Stimulated activated CD4-positive, alpha-beta T cell treated with anti-CD3 and anti-CD28 coated beads, Interleukin-1b, Interleukin-23, amount 100 ng/mL, for 24 hours (primary cell): Measurements from ENCODE around the gene LMAN1.

ENCODE experiments used
- DNase-seq, 4 experiments: peaks; one replicate each; pipeline ENCODE4 v3.0.0-alpha.2; 2020; ENCODE audit warnings: low read depth in 4 of 4, low spot score in 1 of 4

Gene LMAN1, protein sequence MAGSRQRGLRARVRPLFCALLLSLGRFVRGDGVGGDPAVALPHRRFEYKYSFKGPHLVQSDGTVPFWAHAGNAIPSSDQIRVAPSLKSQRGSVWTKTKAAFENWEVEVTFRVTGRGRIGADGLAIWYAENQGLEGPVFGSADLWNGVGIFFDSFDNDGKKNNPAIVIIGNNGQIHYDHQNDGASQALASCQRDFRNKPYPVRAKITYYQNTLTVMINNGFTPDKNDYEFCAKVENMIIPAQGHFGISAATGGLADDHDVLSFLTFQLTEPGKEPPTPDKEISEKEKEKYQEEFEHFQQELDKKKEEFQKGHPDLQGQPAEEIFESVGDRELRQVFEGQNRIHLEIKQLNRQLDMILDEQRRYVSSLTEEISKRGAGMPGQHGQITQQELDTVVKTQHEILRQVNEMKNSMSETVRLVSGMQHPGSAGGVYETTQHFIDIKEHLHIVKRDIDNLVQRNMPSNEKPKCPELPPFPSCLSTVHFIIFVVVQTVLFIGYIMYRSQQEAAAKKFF

DNA sequence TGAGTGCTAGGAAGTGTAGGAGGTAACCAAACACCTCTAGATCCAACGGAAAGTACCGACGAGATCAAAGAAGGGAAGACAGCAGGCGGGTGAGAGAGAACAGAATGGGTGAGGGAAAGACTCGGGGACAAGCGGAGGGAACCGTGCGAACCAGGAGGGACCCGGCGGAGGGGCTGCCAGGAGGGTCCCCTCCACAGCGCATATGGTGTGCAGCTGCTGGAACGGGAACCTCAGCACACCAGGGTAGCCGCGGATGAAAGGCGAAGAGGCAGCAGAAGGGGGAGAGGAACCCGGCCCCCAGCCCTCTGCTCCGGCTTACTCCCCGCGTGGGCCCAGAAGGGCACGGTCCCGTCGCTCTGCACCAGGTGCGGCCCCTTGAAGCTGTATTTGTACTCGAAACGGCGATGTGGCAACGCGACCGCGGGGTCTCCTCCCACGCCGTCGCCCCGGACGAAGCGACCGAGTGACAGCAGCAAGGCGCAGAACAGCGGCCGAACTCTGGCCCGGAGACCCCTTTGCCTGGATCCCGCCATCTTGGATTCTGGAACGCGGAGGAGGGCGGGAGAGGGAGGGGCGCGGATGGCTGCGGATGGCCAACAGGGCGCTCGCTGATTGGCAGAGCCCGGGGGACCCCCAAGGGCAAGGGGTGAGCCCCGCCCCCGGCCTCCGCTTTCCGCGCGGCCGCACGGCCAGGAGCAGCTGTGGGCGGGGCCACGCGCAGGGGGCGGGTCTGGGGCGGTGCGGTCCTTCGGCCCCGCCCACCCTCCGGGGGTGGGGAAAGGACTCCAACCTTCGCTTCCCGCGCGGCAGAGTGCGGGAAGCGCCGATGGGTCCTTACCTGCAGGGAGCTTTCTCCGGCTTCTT lies at the start of gene LMAN1:
TSS of gene LMAN1 (minus strand) at position 554 of the 864 bp plus-strand sequence. CDS start at position 533, 21 bp downstream.
- peak; percentile 90 to 95 (median 94) for DNase-seq

DNA sequence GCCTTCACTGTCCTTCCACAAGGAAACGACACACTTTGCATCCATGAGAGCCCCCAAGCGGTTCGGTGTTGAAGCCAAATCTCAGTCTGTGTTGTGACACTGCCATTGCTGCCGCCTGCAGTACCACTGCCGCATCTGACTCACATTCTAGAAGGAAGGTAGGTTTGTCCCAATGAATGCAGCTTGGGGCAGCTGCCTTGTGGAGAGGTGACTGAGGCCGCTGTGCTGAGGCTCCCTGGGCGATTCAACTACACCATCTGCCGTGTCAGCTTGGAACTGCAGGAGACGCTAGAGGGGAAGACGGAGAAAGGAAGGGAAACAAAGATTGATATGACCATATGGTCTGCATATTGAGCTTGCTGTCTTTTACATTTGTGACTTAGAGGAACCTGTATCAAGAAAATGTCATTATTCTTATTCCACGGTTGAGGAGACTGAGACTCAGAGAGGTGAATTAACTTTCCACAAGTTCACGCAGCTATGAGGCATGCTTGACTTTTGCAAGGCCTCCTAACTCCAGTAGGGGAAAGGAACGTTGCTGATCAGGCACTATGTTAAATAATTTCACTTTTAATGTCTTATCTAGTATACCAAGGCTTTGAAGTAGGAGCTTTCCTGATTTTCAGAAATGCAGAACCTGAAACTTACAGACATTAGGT lies 43.5 kb upstream of the LMAN1 start:
- peak; percentile 35 to 58 (median 55) for DNase-seq

DNA sequence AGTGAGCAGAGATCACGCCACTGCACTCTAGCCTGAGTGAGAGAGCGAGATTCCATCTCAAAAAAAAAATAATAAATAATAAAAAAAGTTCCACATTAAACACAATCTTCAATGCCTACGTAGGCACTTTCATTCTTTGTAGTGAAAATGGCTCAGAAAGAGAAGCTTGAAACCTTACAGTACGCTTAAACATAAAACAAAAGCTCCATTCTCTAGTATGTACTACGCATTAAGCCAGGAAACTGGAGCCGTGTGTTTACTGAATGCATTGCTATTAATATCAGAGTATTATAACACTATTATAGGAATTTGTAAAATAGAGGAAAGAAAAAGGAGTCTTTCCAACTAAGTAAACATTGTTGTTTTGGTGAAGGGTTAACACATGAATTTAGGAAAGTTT lies 41.3 kb upstream of the LMAN1 start:
- no peak for DNase-seq

DNA sequence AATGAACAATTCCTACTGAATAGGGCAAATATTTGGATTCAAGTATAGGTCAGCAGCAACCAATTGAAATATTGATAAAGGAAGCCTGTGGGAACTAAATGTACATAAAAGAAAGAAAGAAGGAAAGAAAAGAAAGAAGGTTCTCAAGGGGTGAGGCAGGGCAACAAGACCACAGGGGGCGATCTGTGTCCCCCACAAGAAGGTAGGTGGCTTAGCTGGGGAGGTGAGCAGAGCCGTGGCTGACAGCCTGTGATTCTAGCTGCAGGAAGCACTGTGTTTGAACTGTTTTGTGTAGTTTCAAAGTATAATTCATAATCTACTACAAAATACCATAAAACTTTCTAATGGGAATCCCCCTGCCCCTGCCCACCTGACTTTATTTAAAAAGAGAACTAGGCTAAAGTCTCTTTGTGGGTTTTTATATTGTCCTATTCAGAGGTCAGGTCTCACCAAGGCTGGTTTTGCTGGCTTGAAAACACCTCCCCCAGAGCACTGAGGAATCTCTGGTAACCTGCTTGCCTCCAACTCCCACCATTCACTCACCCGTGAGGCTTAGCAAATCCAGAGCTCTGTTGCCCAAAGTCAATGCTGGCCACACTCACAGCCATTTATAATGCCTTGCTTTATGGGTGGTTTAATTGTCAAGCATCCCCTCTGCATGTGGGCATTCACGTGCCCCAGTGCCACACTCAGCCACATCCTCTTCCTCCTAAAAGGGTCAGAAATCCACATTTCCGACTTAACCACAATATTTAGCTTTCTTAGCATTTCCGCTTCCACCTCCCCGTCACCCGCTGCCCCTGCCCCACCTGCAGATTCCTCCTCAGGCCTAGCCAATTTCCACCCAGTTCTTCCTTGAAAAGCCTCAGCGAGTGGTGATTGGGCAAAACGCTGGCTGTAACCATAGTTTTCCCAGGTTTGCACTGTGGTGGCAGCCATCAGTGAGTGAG lies 36.4 kb upstream of the LMAN1 start:
- no peak for DNase-seq

DNA sequence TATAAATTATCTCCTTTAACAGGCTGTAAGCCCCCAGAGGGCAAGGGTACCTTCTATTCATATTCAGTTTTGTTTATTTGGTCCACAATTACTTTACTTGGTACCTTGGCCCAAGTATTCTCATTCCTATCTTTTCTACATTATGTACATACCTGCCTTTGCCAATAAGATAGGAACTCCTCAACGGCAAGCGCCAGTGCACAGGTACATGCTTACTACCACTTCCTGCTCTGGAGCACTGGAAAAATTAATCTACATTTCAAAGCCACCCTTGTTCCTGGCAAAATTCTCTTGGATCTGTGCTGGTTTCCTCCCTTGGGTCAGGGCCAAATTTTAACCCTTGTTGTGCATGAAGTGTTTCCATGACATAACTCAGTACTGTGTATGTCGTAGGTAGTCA lies 34.3 kb upstream of the LMAN1 start:
- DNase-seq = no peak

DNA sequence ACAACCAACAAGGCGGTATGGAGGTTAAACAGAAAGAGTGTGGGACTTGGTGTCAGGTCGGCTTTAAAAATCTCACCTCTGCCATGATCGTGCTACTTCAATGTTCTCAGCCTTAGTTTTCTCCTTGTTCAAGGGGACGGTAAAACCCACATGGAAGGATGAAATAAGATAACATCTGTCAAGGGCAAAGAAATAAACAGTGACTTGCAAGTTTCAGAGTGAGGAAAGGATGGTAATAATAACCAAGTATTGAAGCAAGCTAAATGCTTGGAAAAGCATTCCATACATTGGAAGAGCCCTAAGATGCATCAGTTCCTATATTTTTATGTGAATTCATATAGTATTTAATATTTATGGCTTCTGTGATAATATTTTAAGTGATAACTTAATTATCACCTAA lies 29.8 kb upstream of the LMAN1 start:
- no peak for DNase-seq

DNA sequence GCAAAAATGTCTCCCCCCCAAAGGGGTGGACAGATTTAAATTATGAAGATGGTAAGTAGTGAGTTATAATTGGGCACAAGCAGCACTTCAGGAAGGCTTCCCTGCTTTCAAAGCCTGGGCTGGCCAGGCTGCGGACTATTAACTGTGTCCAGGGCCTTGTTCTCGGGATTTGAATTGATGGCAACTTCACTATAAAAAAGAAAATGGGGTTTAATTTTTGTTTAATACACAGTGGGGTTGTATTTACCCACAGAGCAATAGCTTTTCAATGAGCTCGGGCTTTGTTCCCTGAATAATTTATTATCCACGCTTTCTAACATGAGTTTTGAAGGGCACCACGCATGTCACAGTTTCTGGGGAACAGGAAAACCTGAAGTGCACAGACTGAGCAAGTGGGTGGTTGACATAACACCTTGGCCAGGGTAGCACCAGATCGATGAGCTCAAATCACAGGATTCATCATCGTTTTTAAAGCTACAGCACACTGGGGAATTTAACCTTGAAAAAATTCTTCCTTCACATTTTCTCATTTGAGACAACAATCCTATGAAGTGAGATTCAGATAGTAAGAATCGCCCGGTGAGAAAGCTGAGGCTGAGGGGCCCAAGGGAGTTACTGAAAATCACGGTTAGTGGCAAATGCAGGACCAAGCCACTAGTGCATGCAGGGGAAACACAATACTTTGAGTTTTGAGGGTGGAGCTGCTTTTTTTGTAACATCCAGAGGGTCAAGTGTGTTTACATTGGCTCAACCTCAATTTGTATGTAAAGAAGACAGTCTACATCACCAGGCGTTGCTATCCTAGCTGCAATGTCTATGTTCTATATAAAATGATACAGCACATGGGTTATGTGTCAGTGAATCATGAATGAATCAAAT lies 28.9 kb upstream of the LMAN1 start:
- no peak for DNase-seq

DNA sequence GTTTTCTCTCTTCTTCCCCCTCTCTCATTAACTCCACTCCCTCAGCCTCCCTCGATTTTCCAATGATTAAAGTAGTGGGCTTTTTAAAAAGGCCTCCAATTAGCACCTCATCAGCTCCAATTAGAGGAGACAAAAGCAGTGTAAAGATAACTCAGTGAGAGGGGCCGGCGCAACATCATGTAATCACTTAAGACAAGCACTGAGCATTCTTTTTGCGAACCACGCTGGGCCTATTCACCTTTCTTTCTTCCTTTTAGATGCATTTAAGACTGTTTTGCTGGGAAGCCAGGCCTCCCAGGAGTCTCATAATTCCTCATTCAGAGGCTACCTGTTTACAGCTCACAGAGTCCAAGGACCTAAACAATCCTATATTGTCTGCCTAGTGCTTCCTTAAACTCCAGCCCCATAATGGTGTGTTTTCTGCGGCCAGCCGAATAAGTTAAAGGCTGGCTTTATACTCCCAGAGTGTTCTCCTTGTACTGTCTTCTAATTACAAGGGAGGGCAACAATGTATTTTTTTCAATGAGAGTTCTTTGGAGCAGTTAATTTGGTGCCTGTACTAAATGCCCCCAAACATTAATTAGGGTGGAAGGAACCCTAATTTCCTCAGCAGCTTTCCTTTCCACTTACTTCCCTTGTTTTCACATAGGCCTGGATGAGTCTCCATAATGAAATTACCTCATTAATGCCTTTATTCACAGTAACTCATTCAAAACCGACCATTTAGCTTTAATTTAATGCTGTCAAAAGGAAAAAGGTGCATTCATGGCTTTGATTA lies 28.0 kb upstream of the LMAN1 start:
- no peak for DNase-seq

DNA sequence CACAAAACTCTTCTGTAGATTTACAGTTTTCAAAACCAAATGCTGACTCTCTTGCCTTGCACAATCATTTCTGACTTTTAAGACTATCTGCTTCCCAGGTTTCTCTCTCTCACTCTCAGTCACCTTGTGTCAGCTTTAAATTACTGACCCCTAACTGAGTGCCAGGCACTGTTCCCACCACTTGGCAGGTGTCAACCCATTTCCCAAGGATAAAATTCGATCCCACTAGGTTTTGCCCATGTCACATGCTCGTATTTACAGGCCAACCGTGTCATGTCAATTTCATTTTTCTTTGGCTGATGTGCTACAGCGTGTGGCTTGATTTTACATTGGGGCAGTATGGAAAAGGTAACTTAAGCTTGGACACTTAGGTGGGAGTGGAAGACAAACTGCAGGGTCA lies 26.1 kb upstream of the LMAN1 start:
- no peak for DNase-seq

DNA sequence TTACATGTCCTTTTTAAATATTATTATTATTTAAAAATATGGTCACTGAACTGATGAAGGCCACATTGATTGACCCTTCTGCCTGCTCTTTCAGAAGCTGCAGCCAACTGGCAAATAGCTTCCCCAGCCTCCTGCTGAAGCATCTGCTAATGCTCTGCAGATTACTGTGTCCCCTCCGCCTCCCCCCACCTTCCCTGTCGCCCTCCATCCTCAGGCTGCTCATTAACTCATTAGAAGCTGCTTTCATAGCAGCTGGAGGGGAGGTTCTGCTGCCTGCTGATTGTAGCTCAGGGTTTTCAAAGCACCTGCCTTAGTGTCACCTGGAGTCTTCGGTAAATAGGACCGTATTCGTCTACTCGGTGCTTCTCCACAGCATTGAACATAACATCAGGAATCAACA lies 24.8 kb upstream of the LMAN1 start:
- no peak for DNase-seq

DNA sequence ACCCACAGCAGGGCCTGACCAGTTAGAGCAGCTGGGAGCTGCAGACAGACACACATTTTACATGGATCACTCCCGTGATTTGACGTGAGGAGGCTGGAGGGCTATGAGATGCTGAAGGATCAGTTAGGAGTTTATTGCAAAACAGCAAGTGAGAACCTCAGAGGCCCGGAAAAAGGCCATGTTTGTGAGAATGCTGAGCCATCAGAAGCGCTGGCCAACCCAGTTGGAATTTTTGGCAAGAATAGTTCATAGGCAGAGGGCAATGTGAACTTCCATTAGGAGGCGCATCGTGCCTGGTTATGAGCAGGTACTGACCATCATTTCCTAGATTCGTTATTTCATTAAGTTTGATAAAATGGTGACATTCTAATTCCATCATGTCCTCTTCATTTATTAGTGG lies 23.3 kb upstream of the LMAN1 start:
- DNase-seq = no peak

DNA sequence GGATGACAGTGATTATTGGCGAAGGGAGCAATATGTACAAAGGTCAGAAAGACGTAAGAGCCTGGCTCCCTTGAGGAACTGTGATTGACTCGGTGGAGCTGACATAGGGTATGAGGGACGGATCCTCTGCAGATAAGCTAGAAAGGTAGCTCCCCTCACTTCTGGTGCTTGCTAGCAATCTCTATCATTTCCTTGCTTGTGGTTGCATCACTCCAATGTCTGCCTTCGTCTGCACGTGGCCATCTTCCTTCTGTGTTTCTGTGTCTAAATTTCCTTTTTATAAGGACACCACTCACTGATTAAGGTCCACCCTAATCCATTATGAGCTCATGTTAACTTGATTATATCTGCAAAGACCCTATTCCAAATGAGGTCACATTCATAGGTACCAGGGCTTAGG lies 22.9 kb upstream of the LMAN1 start:
- no peak for DNase-seq

DNA sequence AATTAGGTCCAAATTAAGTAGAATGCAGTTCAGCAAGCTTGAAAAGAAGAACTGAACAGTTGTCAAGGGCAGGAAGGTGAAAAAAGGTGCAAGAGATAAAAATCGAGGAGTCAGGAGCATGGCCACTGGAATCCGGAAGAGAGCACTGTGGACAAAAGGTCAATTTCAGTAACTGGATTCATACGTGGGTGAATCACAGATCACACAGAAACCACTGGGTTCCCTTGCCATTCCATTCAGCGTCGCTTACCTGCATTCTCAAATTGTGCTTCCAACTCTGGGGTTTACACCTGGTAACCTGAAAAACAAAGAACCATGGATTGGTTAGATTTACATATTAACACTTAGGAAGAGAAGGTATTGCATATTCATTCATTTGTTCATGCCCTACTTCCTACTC lies 21.6 kb upstream of the LMAN1 start:
- DNase-seq = no peak

DNA sequence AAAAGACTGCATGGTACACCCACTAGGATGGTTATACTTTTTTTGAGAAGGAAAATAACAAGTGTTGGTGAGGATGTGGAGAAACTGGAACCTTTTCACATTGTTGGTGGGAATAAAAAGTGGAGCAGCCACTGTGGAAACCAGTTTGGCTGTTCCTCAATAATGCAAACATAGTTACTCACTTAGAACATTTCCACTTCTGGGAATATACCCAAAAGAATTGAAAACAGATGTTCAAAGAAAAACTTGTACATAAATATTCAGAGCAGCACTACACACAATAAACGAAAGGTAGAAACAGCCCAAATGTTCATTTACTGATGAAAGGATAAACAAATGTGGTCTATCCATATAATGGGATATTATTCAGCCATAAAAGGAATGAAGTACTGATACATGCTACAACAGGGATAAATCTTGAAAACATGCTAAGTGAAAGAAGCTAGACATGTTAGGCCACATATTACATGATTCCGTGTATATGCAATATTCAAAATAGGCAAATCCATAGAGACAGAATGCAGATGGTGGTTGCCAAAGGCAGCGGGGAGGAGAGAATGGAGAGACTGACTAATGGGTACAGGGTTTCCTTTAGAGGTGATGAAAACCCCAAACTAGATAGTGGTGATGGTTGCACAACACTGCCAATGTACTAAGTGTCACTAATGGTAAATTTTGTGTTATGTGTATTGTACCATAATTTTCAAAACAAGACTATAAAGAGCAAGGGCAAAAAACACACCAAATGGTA lies 20.9 kb upstream of the LMAN1 start:
- no peak for DNase-seq

DNA sequence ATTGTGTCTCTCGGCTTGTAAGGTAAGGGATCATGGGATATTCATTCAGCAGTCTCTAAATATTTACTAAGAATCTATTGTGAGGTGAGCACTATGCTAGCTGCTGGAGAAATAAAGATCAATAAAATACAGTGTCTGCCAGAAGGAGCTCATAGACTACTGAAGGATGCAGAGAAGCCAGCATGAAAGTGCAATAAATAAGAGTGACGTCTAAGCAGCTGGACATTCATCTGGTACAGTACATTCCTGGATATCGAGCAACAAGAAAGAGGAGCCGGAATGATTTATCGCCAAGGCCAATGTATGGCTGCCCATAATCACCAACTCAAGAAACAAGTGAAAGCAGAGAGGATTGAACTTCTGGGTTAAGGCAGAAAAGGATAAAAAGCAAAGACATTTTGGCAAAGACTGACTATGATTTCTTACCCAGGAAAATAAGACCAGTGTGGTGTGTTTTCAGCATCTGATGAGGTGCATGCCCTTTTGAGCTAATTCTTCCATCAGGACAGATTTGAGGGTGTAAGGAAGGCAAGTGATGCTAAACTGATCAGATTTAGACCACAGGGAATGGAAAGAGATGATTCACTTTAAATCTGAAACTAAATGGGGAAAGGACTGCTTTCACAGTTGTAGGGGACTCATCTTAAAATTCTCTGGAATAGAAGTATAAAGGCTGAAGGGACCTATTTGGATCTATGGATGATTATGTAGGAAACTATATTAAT lies 18.7 kb upstream of the LMAN1 start:
- no peak for DNase-seq

DNA sequence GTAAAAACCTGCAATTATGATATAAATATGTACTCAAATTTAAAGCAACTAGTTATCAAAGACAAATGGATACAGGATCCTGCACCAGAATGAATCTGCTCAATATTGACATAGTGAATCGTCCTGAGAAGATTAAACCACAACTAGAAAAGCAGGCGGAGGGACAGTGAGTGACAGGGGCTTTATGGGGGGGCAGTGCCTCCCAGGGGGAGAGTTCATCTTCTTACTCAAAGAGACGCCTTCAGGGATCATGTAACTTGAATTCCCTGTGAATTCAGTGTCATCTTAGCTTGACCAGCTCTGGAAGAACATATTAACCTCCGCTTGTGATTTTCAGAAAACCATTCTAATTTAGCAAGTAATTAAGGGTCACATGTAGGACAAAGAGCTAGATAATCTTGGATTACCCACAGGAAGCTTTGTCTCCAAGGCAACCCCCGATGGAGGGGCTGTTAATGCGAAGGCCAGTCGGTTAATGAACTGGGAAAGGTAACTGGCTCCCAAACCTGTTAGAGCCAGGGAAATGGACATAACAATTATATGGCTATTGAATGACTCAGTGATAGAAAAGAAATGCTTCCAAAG lies 17.4 kb upstream of the LMAN1 start:
- DNase-seq = no peak

DNA sequence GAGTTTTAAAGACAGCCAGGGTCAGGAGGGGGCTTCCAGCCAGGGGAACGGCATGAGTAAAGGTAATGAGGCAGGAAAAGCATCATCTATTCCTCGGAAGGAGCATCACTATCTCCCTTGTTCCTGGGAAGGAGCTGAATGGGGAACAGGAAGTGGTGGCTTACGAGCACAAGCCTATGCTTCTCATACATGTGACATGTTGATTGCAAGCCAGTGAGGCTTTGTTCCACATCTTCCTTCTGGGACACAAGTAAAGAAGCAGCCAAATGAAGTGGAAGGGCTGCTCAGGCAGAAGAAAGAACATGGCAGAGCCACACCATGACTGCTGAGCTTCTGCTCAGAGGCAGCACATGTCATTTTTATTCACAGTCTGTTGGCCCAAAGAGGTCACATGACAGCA lies 15.1 kb upstream of the LMAN1 start:
- DNase-seq = no peak
